C4-2B (cell line): ENCODE data around the gene WASHC2A.
"Not testable (repeated sequence)": the region's sequence is repeated elsewhere in the genome, so short reads cannot be mapped to it uniquely, and the experiment has no call there.

ENCODE experiments used
- H3K27ac ChIP-seq: fragments of 450-650 bp; 2 replicates; pipeline ENCODE4 v1.5.1; 2017
- ZFX ChIP-seq: fragments of 450-650 bp; IDR thresholded peaks from 2 replicates; pipeline ENCODE4 v1.6.1; 2017
- TF ChIP-seq, protein P1 (sequence below): fragments of 450-650 bp; conservative IDR thresholded peaks from 2 replicates; pipeline ENCODE4 v1.5.1; 2017; ENCODE audit warnings: mild to moderate bottlenecking

The WASHC2A gene

DNA sequence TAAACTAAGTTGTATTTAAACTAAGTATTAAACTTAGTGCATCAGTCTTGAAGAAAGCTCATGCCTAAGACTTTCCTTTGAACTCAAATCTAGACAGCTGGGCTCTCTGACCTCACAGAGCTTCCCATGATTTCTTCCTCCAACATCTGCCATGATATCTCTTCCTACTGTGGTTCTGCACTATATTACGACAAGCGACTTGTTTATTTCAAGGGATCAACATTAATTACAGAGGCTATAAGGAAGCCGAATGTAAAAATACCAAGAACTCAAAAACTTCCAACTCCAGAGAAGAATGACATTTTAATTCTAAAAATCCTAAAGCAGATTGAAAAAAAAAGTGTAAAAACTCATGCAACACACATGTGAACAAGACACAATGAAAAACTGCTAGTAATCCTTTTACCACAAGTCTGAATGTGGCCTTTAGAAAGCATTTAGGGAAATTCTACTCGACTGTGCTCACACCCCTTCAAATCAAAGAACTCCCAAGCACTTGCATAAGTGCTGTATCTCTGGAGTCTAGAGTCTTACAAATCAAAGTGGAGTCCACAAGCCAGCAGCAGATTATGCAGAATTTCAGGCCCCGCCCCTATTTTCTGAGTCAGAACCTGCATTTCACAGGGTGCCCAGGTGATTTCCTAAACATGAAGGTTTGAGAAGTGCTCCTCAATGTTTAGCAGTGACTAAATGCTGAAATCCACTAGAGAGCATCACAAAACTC is 22.7 kb upstream of the WASHC2A start:
- TF ChIP-seq ZFX, result no peak
- TF ChIP-seq, protein P1, sequence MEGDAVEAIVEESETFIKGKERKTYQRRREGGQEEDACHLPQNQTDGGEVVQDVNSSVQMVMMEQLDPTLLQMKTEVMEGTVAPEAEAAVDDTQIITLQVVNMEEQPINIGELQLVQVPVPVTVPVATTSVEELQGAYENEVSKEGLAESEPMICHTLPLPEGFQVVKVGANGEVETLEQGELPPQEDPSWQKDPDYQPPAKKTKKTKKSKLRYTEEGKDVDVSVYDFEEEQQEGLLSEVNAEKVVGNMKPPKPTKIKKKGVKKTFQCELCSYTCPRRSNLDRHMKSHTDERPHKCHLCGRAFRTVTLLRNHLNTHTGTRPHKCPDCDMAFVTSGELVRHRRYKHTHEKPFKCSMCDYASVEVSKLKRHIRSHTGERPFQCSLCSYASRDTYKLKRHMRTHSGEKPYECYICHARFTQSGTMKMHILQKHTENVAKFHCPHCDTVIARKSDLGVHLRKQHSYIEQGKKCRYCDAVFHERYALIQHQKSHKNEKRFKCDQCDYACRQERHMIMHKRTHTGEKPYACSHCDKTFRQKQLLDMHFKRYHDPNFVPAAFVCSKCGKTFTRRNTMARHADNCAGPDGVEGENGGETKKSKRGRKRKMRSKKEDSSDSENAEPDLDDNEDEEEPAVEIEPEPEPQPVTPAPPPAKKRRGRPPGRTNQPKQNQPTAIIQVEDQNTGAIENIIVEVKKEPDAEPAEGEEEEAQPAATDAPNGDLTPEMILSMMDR, result no peak
- no peak overlapping the region for H3K27ac ChIP-seq

DNA sequence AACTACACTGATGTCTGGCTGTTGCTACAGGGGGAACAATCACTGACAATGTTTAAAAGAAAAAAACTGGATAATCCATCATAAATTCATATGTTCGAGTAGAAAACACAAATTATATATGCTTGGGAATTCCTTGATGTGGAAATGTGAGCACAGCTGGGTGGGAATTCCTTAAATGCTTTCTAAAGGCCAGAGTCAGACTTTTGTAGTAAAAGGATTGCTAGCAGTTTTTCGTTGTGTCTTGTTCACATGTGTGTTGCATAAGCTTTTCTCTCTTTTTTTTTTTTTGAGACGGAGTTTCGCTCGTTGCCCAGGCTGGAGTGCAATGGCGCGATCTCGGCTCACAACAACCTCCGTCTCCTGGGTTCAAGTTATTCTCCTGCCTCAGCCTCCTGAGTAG is 21.3 kb upstream of the WASHC2A start:
- not testable (repeated sequence) for H3K27ac ChIP-seq

DNA sequence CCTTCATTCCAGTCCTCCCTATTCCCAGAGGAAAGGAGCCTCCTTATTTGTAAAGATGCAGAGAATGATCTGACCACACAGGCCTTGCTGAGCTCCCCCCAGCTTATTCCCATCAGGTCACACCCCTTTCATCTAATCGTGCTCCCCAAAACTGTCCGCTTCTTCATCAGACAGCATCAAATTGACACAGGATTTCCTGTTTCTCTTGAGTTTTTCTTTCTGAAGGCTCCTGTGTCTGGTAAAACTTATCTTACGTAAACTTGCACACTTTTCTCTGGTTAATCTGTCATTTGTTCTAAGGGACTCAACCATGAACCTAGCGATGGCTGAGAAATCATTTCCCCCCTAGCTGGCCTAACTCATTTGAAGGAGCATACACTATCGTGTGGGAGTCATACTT is 20.2 kb upstream of the WASHC2A start:
- H3K27ac ChIP-seq, result not testable (repeated sequence)

DNA sequence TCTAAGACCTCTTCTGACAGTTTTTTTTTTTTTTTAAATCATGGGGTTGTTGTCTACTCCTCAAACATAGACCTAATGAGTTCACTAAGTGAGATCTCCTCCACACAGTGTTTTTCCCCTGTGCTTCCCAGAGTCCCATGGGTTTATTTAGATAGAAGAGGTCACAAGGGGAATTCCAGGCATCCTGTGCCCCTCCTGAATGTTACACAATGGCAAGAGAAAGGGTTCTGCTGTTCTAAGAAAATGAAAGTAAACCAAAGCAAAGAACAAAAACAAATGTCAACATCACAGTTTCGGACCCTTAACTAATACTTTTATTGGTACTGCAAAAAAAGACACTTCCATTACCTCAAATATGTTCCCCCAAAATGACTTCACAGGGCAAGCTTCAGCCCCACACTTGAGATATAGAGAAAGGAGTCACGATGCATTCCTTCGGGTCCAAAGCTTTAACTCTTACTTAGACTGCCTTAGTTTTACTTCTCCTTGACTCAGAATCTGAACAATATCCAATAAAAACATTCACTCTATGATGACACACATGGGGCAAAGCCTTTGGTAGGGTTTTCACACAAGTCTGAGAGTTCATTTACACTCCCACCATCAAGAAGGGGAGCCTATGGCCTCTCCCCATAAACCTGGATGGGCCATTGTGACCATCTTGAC is 15.6 kb upstream of the WASHC2A start:
- not testable (repeated sequence) for H3K27ac ChIP-seq

DNA sequence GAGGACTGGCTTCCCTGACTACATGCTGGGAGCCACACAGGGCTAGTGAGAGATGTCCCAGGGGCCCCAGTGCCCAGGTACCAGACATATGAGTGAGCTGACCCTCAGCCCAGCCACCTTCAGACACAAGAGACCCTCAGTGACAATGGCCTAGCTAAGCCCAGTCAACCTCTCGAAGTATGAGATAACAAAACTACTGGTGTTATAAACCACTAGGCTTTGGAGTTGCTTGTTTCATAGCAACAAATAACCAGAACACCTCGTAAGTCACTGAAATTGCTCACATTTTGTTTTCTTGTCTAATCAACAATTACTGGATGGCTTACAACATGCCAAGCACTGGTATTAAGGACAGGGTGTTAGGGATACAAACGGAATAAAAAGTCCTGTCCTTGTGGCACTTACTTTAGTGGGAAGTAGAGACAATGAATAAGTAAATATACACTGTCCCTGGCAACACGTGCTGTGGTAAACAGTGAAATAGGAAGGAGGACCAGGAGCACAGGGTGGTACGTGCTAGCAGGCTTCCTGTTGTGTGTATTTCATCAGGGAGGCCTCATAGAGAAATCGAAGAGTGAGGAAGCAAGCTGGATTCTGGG is 14.9 kb upstream of the WASHC2A start:
- not testable (repeated sequence) for H3K27ac ChIP-seq

DNA sequence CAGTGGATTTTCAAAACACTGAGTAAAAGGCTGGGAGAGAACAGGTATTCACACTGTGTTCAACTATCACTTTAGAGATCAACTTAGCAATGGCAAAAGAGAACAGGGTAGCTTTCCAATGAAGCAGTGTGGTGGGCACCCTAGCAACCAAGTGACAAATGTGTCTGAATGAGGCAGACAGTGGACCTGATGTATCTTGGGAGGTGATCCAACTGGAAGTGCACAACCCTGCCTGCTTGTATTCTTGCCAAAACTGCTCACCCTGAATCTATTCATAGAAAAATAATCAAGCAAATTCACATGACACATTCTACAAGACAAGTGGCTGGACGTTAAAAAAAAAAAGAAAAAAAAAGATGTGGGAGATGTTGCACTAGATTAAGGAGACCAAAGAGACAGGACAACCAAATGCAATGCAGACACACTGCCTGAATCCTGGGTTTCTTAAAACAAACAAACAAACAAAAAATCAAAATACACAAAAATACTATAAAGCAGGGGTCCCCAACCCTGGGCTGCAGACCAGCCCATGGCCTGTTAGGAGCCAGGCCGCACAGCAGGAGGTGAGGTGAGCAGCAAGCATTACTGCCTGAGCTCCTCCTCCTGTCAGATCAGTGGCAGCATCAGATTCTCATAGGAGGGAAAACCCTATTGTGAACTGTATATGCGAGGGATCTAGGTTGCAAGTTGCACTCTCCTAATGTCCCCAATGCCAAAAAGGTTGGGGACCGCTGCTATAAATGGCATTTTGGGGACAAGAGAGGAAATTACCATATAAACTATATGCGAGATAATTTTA is 12.1 kb upstream of the WASHC2A start:
- not testable (repeated sequence) for H3K27ac ChIP-seq

DNA sequence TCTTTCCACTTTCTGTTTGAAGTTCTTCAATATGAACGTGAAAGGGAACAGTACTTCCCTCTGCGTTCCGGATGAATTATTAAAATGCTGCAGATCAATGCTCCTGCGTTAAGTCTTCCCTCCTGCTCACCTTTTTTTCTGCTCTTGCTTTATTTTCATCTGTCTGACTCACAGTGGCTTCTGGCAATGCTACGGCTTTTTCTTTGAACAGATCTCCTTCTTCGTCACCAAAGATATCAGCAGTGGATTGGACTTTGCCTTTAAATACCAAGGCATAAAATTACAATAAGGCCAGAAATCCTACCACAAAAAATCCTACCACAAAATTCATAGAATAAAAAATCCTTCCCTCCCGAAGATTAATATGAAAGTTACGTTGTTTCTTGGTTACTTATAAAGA is 11.1 kb upstream of the WASHC2A start:
- not testable (repeated sequence) for H3K27ac ChIP-seq

DNA sequence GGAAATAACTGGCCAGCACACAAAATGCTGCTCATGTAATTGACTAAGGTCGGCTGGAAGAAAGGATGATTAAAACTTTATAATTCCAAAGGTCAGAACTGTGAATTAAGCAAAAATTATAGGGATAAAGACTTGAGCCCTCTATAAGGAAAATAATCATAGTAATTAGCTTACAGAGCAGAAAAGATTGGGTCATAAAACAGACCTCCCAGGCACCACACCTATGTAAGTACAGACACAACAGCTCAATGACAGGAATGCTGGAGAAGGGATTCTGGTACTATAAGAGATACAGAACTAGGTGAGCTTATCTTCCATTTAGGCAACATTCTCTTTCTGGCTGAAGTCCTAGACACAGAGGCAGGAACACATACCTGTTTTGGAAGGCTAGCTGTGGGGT is 9.0 kb upstream of the WASHC2A start:
- H3K27ac ChIP-seq, result not testable (repeated sequence)

DNA sequence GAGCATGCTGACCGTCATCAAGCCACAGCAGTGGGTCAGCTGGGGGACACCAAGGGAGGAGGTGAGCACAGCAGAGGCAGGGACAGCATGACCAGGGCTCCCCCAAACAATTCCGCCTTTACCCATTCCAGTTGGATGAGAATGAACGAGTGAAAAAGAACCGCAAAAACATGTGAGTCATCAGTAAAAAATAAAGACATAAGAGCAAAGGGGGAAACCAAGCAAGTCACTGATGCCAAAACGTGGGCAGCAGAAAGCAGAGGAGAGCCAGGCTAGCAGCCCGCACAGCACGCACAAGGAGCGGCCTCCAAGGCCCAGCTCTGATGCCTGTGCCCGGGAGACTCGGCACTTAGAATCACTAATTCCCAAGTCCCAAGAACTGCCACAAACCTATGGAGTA is 7.8 kb upstream of the WASHC2A start:
- H3K27ac ChIP-seq, result not testable (repeated sequence)

DNA sequence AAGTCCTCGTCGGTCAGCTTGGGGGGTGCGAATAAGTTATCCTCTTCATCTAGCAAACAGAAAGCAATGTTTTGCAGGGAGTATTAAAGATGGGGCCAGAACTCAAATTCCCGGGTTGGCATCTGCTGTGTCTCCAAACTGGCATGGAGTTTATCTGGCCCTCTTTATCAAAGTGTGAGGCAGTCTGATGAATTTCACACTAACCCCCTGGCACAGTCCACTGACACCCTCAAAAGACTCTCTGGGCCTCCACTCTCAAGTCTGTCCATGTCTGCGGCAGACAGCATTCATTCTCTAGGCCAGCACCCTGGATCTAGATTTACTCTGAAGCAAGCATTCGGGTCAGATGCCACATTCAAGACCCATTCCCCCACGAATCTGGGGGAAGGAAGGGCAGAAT is 6.2 kb upstream of the WASHC2A start:
- not testable (repeated sequence) for H3K27ac ChIP-seq

DNA sequence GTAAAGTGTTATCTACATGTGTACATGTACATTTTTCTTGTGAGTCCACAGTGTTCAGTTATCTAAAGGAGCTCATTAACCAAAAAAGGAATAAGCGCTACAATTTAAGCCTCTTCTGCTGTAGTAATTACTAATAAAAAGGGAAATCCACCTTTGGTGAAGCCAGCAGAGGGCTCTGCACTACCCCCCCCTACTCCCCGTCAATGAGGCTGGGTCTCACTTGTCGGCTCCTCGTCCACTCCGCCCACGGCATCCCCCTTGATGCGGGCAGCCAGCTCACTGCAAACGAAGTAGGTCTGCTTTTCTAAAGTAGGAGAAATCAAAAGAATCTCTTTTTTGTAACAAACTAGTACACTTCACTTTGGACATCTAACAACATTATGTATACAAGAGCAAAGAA is 4.7 kb upstream of the WASHC2A start:
- TF ChIP-seq, protein P1, result no peak
- no peak for TF ChIP-seq ZFX
- H3K27ac ChIP-seq, result no peak overlapping the region

DNA sequence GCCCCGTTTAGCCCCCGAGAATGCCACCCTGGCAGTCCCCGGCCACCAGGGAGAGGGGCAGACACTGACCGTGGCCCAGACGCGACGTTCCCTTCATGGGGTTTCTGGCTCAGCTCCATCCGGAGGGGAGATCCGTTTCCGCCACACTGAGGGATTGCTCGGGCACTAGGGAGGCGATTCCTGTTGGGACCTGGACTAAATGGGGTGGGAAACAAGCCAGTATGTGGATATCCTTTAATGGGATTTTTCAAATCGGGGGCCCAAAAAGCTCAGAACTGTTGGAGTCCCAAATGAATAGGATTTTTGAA is 552 bp downstream of the WASHC2A start:
- peak overlapping the region; percentile 71 for H3K27ac ChIP-seq

DNA sequence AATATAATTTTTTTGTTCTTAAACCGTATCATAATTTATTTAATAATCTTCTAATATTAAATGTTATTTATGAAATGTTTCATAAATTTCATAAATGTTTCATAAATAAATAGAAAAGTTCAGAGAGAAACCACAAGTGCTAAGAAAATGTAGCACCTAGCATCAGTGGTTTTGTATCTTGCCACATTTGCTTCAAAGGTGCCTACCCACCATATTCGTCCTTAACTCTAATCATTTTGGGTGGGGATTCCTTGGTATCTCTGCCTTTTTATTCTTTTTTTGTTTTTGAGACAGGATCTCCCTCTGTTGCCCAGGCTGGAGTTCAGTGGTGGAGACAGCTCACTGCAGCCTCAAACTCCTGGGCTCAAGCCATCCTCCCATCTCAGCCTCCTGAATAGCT is 7.4 kb downstream of the WASHC2A start:
- not testable (repeated sequence) for H3K27ac ChIP-seq

DNA sequence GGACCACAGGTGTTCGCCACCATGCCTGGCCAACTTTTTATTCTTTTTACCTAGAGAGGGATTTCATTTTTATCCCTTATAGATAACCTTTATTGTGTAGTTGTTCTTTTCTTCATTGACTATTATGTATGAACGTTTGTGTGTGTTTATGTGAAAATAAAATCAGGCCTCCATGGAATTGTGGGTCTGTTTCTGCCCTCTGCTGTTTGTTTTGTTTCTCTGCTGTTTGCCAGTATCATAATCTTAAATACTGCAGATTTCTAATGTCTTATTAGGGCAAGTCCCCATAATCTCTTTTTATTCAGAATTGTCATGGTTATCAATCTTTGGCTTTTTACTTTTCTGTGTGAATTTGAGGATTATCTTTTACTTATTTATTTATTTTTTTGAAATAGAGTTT is 7.8 kb downstream of the WASHC2A start:
- H3K27ac ChIP-seq, result not testable (repeated sequence)

DNA sequence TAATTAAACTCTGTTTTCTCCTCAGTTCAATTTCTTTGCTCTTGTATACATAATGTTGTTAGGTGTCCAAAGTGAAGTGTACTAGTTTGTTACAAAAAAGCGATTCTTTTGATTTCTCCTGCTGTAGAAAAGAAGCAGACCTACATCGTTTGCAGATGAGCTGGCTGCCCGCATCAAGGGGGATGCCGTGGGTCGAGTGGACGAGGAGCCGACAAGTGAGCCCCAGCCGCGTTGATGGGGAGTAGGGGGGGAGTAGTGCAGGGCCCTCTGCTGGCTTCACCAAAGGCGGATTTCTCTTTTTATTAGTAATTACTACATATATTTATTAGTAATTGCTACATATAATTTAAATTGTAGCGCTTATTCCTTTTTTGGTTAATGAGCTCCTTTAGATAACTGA is 23.6 kb downstream of the WASHC2A start:
- H3K27ac ChIP-seq, result not testable (repeated sequence)

DNA sequence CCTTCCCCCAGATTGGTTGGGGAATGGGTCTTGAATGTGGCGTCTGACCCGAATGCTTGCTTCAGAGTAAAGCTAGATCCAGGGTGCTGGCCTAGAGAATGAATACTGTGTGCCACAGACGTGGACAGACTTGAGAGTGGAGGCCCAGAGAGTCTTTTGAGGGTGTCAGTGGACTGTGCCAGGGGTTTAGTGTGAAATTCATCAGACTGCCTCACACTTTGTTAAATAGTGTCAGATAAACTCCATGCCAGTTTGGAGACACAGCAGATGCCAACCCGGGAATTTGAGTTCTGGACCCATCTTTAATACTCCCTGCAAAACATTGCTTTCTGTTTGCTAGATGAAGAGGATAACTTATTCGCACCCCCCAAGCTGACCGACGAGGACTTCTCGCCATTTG is 25.2 kb downstream of the WASHC2A start:
- H3K27ac ChIP-seq, result not testable (repeated sequence)

DNA sequence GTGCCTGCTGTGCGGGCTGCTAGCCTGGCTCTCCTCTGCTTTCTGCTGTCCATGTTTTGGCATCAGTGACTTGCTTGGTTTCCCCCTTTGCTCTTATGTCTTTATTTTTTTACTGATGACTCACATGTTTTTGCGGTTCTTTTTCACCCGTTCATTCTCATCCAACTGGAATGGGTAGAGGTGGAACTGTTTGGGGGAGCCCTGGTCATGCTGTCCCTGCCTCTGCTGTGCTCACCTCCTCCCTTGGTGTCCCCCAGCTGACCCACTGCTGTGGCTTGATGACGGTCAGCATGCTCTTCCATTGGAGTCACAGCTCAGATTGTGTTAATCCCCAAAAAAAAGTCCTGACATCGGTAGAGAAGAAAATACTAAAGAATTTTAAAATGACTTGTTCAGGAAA is 26.9 kb downstream of the WASHC2A start:
- H3K27ac ChIP-seq, result not testable (repeated sequence)

DNA sequence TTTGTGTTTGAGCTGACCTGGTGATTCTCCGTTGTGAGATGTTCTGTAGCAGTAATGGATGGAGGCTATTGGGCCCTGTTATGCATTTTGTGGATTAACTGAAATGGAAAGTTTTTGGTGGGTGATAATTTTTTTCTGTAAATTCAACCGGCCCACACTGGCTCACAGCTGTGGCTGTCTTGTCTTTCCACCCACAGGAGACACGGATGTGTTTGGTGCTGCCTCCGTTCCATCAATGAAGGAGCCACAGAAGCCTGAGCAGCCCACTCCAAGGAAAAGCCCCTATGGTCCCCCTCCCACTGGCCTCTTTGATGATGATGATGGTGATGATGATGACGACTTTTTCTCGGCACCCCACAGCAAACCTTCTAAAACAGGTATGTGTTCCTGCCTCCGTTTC is 27.6 kb downstream of the WASHC2A start:
- H3K27ac ChIP-seq, result not testable (repeated sequence)

DNA sequence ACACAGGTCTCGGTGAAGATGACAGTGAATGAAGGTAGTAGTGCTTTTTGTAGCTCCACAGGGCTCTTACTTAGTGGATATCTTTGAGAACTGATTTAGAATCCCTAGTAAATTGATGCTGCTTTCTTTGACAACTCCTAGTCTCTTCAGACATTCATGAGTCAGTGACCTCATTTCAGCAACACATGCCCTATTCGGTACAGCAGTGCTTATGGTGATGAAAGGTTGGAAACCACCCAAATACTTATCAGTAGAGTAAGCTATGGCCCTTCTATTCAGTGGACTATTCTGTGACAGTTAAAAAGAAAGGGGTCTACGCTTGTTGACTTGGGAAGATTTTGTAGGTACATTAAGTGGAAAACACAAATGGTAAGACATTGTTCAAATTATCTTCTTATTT is 29.0 kb downstream of the WASHC2A start:
- H3K27ac ChIP-seq, result not testable (repeated sequence)
